ENCODE data around the gene ADAM33. TPM values are rescaled to one million over a fixed set of nuclear protein-coding genes. Genes with fewer than 3 reads are reported as not detected.

Gene ADAM33
- total and polyA plus RNA-seq, 2 experiments from 2014 or later, result 2.8 to 6.0 TPM

DNA sequence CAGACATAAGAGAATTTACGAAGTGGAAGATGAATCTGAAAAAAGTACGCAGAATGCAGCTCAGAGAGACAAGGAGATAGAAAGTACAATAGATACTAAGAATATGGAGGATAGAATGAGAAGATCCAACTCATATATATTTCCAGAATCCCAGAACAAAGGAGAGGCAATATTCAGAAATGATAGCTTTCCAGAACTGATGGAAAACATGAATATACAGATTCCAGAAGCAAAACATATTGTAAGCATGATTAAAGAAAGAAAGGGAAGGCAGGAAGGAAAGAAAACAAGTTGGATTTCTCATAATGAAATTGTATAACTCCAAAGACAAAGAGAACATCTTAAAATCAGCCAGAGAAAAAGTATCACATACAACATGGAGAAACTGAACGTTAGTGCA, 41.6 kb downstream of the ADAM33 start:
- DNase-seq (ENCODE audit: low spot score) (no peak), ATAC-seq (no peak)
- Mint-ChIP-seq H3K4me1 (no peaks in the 10 kb centered on the region), H3K36me3 (ENCODE audit: low read depth) (peaks cover 3% of the 10 kb centered on the region; the same call in 2 of the 3 replicates), H3K4me3 (no peak overlapping the region), H3K27ac (no peak overlapping the region), H3K9me3 (no peaks in the 10 kb centered on the region), H3K27me3 (ENCODE audit: insufficient read depth, low read depth, poor library complexity) (peaks cover 5% of the 10 kb centered on the region)
- no peak overlapping the region for H3K4me3 ChIP-seq
- TF ChIP-seq, protein P1, sequence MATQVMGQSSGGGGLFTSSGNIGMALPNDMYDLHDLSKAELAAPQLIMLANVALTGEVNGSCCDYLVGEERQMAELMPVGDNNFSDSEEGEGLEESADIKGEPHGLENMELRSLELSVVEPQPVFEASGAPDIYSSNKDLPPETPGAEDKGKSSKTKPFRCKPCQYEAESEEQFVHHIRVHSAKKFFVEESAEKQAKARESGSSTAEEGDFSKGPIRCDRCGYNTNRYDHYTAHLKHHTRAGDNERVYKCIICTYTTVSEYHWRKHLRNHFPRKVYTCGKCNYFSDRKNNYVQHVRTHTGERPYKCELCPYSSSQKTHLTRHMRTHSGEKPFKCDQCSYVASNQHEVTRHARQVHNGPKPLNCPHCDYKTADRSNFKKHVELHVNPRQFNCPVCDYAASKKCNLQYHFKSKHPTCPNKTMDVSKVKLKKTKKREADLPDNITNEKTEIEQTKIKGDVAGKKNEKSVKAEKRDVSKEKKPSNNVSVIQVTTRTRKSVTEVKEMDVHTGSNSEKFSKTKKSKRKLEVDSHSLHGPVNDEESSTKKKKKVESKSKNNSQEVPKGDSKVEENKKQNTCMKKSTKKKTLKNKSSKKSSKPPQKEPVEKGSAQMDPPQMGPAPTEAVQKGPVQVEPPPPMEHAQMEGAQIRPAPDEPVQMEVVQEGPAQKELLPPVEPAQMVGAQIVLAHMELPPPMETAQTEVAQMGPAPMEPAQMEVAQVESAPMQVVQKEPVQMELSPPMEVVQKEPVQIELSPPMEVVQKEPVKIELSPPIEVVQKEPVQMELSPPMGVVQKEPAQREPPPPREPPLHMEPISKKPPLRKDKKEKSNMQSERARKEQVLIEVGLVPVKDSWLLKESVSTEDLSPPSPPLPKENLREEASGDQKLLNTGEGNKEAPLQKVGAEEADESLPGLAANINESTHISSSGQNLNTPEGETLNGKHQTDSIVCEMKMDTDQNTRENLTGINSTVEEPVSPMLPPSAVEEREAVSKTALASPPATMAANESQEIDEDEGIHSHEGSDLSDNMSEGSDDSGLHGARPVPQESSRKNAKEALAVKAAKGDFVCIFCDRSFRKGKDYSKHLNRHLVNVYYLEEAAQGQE (IDR thresholded peaks at IDR 0.05; ENCODE audit: unreplicated experiment), result no peak
- TF ChIP-seq CREB1 (CRISPR knock-in tag; IDR thresholded peaks at IDR 0.05; ENCODE audit: low read depth), result no peak
- TF ChIP-seq STAT1 (IDR thresholded peaks at IDR 0.05; ENCODE audit: unreplicated experiment), result no peak
- TF ChIP-seq, protein P2, sequence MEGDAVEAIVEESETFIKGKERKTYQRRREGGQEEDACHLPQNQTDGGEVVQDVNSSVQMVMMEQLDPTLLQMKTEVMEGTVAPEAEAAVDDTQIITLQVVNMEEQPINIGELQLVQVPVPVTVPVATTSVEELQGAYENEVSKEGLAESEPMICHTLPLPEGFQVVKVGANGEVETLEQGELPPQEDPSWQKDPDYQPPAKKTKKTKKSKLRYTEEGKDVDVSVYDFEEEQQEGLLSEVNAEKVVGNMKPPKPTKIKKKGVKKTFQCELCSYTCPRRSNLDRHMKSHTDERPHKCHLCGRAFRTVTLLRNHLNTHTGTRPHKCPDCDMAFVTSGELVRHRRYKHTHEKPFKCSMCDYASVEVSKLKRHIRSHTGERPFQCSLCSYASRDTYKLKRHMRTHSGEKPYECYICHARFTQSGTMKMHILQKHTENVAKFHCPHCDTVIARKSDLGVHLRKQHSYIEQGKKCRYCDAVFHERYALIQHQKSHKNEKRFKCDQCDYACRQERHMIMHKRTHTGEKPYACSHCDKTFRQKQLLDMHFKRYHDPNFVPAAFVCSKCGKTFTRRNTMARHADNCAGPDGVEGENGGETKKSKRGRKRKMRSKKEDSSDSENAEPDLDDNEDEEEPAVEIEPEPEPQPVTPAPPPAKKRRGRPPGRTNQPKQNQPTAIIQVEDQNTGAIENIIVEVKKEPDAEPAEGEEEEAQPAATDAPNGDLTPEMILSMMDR (conservative IDR thresholded peaks at IDR 0.05; ENCODE audit: low read depth in 2 of 2), result no peak
- H3K27me3 ChIP-seq (ENCODE audit: insufficient read depth), result no peaks in the 10 kb centered on the region
- H3F3A ChIP-seq (replicated peaks; ENCODE audit: low read depth), result no peaks in the 10 kb centered on the region
- H3K79me2 ChIP-seq (replicated peaks; ENCODE audit: insufficient read depth), result no peaks in the 10 kb centered on the region
- no peaks in the 10 kb centered on the region for H3K4me1 ChIP-seq (ENCODE audit: insufficient read depth)
- H2AFZ ChIP-seq, result no peak overlapping the region
- no peak overlapping the region for H3K4me2 ChIP-seq
- no peak overlapping the region for H3K27ac ChIP-seq (ENCODE audit: low read depth)
- no peaks in the 10 kb centered on the region; the same call in 1 of the 2 replicates for H4K20me1 ChIP-seq (replicated peaks; ENCODE audit: insufficient read depth)
- no peaks in the 10 kb centered on the region for H3K9me2 ChIP-seq (ENCODE audit: insufficient read depth)
- no peaks in the 10 kb centered on the region for H3K36me3 ChIP-seq (ENCODE audit: insufficient read depth)

DNA sequence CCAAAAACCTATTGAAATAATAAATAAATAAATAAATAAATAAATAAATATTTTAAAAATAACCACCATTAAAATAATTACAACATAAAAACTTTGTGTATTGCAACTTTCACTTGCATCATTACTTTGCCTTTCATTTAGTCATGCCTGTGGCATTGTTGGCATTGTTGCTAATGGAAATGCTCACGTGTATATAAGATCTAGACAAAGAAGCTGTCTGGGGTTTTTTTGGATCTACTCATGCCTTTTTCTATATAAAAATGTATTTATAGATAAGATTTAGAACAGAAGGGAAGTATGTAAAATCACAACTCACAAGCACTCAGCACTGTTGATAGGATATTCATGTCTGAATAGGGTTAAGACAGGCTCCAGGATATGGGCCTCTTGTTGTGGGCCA, 46.5 kb downstream of the ADAM33 start:
- no peak overlapping the region for H3K27ac ChIP-seq (ENCODE audit: low read depth)
- H3K79me2 ChIP-seq (replicated peaks; ENCODE audit: insufficient read depth), result no peaks in the 10 kb centered on the region
- no peak for ATAC-seq
- no peak for DNase-seq (ENCODE audit: low spot score)
- Mint-ChIP-seq H3K4me1 (peaks cover 8% of the 10 kb centered on the region; the same call in 2 of the 3 replicates), H3K36me3 (ENCODE audit: low read depth) (no peaks in the 10 kb centered on the region; the same call in 2 of the 3 replicates), H3K9me3 (no peaks in the 10 kb centered on the region), H3K27me3 (ENCODE audit: insufficient read depth, low read depth, poor library complexity) (no peaks in the 10 kb centered on the region), H3K4me3 (no peak overlapping the region), H3K27ac (no peak overlapping the region)
- H3K27me3 ChIP-seq (ENCODE audit: insufficient read depth), result no peaks in the 10 kb centered on the region
- H3F3A ChIP-seq (replicated peaks; ENCODE audit: low read depth), result no peaks in the 10 kb centered on the region
- H3K4me3 ChIP-seq, result no peak overlapping the region
- no peaks in the 10 kb centered on the region for H3K36me3 ChIP-seq (ENCODE audit: insufficient read depth)
- 0 out of 2 replicates have a peak, but pooled peaks cover 3% of the 10 kb centered on the region for H3K9me2 ChIP-seq (ENCODE audit: insufficient read depth)
- peaks cover 2% of the 10 kb centered on the region for H3K4me1 ChIP-seq (ENCODE audit: insufficient read depth)
- no peak overlapping the region for H3K4me2 ChIP-seq
- H4K20me1 ChIP-seq (replicated peaks; ENCODE audit: insufficient read depth), result no peaks in the 10 kb centered on the region; the same call in 1 of the 2 replicates
- no peak overlapping the region for H2AFZ ChIP-seq
- TF ChIP-seq ZNF462 (CRISPR knock-in tag; IDR thresholded peaks at IDR 0.05), result no peak
- no peak for TF ChIP-seq CREB1 (CRISPR knock-in tag; IDR thresholded peaks at IDR 0.05; ENCODE audit: low read depth)
- TF ChIP-seq ZNF331 (CRISPR knock-in tag; IDR thresholded peaks at IDR 0.05; ENCODE audit: low read depth), result no peak
- no peak for TF ChIP-seq ZNF114 (CRISPR knock-in tag; IDR thresholded peaks at IDR 0.05)
- TF ChIP-seq STAT1 (IDR thresholded peaks at IDR 0.05; ENCODE audit: unreplicated experiment), result no peak
- TF ChIP-seq ETS1 (IDR thresholded peaks at IDR 0.05), result no peak
- TF ChIP-seq EZH2 (IDR thresholded peaks at IDR 0.05; ENCODE audit: low read depth, unreplicated experiment), result no peak
